Testis (tissue), 2 donors: Measurements from ENCODE around the gene HOXC4.
"Not testable (repeated sequence)": the region's sequence is repeated elsewhere in the genome, so short reads cannot be mapped to it uniquely, and the experiment has no call there.

ENCODE experiments used
- POLR2A ChIP-seq: fragments of 450-650 bp; IDR thresholded peaks from one replicate; pipeline ENCODE4 v1.6.1; 2017; ENCODE audit warnings: antibody characterized with exemption, mild to moderate bottlenecking, moderate library complexity
- TF ChIP-seq, protein P1 (sequence below), 3 experiments: fragments of 450-650 bp in 2 of 3; fragments of 200-600 bp in 1 of 3; sonication (generic) in 1 of 3; IDR thresholded peaks; one replicate each; pipeline ENCODE4 v1.5.1; 2016 to 2019; ENCODE audit warnings: antibody characterized with exemption in 3 of 3, mild to moderate bottlenecking in 2 of 3, moderate library complexity in 1 of 3

DNA sequence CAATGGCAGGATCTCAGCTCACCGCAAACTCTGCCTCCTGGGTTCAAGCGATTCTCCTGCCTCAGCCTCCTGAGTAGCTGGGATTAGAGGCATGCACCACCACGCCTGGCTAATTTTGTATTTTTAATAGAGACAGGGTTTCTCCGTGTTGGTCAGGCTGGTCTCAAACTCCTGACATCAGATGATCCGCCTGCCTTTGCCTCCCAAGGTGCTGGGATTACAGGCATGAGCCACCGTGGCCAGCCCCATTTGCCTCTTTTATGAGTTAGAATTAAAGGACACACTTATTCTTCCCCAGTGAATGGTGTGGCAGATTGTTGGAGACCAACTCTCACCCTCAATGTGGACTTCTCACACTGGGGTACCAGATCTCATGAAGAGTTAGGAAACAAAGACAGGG, 11.6 kb upstream of the HOXC4 start:
- TF ChIP-seq, protein P1, sequence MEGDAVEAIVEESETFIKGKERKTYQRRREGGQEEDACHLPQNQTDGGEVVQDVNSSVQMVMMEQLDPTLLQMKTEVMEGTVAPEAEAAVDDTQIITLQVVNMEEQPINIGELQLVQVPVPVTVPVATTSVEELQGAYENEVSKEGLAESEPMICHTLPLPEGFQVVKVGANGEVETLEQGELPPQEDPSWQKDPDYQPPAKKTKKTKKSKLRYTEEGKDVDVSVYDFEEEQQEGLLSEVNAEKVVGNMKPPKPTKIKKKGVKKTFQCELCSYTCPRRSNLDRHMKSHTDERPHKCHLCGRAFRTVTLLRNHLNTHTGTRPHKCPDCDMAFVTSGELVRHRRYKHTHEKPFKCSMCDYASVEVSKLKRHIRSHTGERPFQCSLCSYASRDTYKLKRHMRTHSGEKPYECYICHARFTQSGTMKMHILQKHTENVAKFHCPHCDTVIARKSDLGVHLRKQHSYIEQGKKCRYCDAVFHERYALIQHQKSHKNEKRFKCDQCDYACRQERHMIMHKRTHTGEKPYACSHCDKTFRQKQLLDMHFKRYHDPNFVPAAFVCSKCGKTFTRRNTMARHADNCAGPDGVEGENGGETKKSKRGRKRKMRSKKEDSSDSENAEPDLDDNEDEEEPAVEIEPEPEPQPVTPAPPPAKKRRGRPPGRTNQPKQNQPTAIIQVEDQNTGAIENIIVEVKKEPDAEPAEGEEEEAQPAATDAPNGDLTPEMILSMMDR (IDR thresholded peaks at IDR 0.05): not testable (repeated sequence)
- not testable (repeated sequence) for TF ChIP-seq POLR2A
